NK-92 (cell line): ENCODE data around the gene LDB2.

Experiments used
- DNase-seq: peaks from one replicate; lab custom pipeline; 2025; ENCODE audit not compliant: unreplicated experiment; lab: John Stamatoyannopoulos, UW

The LDB2 gene

GRCh38 chr4:16884673-16885460 is 13.6 kb downstream of the LDB2 start:
- no peak for DNase-seq

GRCh38 chr4:16883806-16884205 is 14.6 kb downstream of the LDB2 start:
- no peak for DNase-seq

GRCh38 chr4:16881151-16881884 is 17.1 kb downstream of the LDB2 start:
- DNase-seq, result no peak

GRCh38 chr4:16875487-16875886 is 23.0 kb downstream of the LDB2 start:
- no peak for DNase-seq

GRCh38 chr4:16869594-16870245 is 28.7 kb downstream of the LDB2 start:
- no peak for DNase-seq

GRCh38 chr4:16868674-16869073 is 29.8 kb downstream of the LDB2 start:
- no peak for DNase-seq

GRCh38 chr4:16867827-16868226 is 30.6 kb downstream of the LDB2 start:
- no peak for DNase-seq

GRCh38 chr4:16866974-16867373 is 31.5 kb downstream of the LDB2 start:
- DNase-seq, result no peak

GRCh38 chr4:16865897-16866283 is 32.6 kb downstream of the LDB2 start:
- no peak for DNase-seq

GRCh38 chr4:16865209-16865896 is 33.1 kb downstream of the LDB2 start:
- DNase-seq, result no peak

GRCh38 chr4:16864199-16864598 is 34.2 kb downstream of the LDB2 start:
- DNase-seq, result no peak

- DNase-seq, result no peak
These were observed 35.7 kb downstream of the LDB2 start for GRCh38 chr4:16862697-16863096.

- no peak for DNase-seq
These were observed 37.9 kb downstream of the LDB2 start for GRCh38 chr4:16860516-16860915.

- no peak for DNase-seq
These were observed 39.4 kb downstream of the LDB2 start for GRCh38 chr4:16859031-16859430.

GRCh38 chr4:16858275-16858752 is 40.1 kb downstream of the LDB2 start:
- no peak for DNase-seq

GRCh38 chr4:16857425-16857824 is 41.0 kb downstream of the LDB2 start:
- no peak for DNase-seq

- DNase-seq, result no peak
These were observed 44.8 kb downstream of the LDB2 start for GRCh38 chr4:16853640-16854039.

- DNase-seq, result no peak
These were observed 45.8 kb downstream of the LDB2 start for GRCh38 chr4:16852644-16853043.

- no peak for DNase-seq
These were observed 46.2 kb downstream of the LDB2 start for GRCh38 chr4:16852228-16852627.

- DNase-seq, result no peak
These were observed 51.8 kb downstream of the LDB2 start for GRCh38 chr4:16846540-16847117.
